Pons (tissue), 1 donor: ENCODE measurements around the gene SPTBN5.

Experiments
- DNase-seq: peaks from one replicate; pipeline ENCODE4 v3.0.0-alpha.2; 2016; ENCODE audit warnings: low spot score

The SPTBN5 gene

GRCh38 chr15:41926185-41927056, 32.6 kb upstream of the SPTBN5 start:
- DNase-seq: no peak

DNA sequence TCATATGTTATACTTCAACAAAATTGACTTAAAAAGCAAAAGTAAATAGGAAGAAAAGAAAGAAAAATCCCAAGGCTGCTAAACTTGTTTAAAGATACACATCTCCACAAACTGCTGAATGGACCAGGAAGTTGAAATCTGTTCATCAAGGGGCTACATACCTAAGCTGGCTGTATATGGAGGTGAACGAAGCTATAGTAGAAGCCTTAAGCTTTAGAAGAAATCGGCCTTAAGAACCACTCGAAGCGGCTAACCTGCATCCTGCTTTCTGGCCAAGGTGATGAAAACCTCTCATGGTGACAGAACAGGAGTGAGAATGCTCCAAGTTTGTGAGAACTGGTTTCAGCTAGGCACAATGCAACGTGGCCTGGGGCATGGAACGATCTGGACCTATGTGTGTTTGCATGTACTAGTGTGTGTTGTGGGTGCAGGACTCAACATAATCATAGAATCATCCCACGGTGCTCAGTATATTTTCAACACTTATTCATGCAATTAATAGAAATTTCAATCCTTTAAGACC, 31.3 kb upstream of the SPTBN5 start:
- no peak for DNase-seq

DNA sequence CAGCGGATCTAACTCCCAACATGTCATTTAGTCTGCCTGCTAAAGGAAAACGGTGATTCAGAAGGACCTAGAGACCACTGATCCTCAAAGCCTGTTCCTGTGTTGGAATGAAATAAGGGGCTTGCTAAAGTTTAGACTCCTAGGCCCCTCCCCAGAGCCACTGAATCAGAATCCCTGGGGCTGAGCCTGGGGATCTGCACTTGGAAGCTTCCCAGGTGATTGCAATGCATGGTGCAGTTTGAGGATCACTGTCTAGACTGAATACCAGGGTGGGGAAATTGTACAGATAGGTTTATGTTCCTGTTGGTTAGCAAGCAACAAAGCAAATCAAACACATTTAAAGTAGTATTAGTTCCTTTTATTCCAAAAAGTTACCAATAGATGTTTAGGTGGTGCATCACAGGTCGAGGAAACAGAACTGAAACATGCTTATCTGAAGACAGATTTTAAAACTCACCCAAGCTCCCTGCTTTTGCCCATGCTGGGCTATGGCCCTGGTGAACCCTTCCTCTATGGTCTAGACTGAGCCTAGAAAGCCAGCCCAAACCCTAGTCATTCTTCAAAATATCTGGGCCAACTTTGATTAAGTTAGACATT, 29.6 kb upstream of the SPTBN5 start:
- DNase-seq: no peak

- DNase-seq: no peak
Observed at GRCh38 chr15:41922353-41922752, 28.5 kb upstream of the SPTBN5 start.

DNA sequence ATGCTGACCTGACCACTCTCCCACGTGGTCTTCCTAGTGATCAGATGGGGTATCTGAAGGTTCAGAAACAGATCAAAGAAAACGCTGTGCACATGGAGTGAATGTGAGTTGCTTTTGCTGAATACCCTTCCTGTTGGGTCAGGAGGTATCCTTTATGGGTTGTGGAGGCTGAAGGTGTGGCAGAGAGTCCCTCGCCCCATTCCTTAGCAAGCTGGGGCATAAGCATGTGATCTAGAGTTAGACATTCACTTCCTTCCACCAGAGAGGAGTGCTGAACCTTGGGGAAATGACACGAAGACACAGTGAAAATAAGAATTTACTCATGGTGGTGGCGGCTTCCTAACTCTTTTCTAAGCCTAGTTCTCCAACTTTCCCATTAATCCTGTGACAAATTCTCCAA, 27.8 kb upstream of the SPTBN5 start:
- no peak for DNase-seq

DNA sequence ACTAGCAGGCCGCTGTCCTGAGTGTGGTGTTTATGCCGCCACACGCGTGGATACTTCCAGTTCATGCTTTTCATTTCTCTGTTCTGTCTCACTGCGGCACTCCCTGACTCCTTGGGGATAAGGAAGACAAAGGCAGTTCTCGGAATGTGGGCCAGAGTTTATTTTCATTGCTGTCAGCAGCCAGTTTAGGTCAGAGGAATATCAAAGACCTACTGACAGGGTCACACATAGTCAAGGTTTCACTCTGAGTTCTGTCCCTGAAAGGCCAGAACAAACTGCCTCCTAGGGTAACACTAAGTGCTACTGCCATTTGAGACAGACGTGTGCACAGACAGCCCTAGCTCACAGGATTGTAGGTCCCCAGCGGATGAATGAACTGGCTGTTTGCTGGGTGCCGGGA, 27.3 kb upstream of the SPTBN5 start:
- DNase-seq: no peak

- DNase-seq: no peak
Observed at GRCh38 chr15:41919954-41920538, 26.2 kb upstream of the SPTBN5 start.

DNA sequence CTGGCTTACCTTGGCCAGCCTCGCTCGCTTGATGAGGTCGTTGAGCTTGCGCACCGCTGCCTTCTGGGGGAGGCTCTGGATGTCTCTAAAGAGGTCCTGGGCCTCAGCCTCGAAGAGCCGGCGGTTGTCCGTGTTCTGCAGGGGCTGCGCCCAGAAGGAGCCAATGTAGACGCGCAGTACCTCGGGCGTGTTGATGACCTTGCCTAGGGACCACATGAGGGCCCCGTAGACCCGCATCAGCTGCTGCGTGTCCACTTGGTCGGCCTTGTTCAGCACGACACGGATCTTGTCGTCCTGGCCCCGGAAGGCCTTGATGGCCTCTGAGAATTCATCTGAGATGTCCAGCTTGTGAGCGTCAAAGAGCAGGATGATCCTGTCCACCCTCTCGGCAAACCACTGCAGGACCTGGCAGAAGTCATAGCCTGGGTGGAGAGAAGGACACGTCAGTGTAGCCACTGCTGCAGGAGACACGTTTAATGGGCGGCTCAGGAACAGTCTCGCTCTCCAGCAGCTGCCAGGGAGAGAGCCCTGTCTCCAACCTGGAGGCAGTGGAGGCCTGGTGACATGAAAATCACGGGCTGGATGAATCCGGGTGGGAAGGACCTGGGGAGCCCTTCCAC, 25.5 kb upstream of the SPTBN5 start:
- DNase-seq: no peak

DNA sequence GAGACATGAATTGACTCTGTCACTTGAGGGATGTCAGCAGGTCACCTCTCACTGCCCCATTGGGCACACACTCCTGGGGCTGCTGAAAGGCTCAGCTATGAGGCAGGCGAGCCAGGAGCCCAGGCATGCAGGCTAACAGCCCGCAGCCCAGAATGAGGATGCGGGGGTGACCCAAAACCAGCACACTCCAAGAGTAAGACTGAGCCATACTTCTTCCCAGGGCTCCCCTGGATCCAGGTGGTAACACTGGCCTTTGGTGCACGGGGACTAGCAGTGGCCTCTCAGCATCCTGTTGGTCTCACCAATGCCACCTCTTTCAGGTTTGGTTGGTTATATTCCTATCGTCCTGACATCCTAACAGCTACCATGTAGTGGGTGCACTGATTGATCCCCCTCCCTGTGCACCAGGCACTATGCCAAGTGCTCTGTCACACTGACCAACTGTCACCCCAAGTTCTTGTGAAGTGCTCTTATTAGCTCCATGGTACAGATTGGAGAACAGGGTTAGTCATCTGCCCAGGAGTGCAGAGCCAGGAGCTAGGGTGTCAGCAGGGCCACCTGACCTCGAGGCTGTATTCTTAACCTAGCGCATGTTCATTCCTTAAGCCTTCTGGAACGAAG, 24.8 kb upstream of the SPTBN5 start:
- no peak for DNase-seq

DNA sequence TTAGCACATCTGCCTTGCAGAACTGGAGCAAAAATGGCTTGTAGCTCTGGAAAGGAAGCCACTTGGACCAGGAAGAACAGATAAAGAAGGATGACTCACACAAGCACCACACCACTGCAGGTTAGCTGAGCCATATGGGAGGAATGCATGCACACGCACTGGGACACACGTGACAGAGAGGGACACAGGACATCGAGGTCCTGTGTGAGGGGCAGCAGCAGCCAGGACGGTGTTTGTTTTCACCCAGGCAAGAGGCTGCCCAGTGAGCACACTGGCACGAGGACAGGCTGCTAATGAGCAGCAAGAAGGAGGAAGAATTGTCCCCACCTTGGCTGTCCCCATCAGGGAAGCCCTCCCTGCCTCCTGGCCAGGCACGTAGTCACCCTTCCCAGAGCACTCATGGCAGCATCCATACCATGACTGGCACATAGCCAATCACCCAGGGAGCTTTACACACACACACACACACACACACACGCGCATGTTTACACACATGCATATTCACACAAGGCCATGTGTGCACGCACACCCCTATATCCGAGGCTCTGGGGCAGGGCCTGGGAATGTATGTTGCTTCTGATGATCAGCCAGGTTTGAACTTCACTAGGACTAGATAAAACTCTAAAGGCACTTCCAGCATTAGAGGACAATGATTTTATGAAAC, 24.0 kb upstream of the SPTBN5 start:
- DNase-seq: no peak

DNA sequence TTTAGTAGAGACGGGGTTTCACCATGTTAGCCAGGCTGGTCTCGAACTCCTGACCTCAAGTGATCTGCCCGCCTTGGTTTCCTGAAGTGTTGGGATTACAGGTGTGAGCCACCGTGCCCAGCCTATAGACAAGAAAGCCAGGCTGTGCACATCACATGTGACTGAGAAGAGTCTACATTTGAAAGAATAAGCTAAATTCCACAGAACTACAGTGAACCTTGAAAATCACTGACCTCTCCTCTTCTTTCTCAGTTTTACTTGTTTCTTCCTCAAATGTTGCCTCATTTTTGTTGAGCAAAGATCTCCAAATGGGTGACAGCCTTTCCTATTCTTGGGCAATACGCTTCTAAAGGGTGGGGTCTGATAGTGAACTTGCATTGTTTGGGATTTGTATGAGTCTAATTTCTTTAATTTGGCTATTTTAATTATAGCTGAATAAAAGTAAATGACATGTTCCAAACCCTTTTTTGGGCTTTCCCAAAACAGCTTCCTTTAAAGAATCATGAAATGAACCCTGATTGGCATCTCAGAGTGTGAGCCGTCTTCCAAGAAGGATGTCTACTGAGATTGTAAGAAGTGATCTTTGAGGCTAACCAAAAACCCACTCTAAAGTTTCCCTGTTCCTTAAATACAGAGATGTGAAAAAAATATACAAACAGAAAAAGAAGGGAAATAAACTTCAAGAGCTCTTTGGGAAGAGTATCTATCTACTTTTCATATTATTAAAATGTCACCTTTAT, 21.6 kb upstream of the SPTBN5 start:
- peak; percentile 40 for DNase-seq

DNA sequence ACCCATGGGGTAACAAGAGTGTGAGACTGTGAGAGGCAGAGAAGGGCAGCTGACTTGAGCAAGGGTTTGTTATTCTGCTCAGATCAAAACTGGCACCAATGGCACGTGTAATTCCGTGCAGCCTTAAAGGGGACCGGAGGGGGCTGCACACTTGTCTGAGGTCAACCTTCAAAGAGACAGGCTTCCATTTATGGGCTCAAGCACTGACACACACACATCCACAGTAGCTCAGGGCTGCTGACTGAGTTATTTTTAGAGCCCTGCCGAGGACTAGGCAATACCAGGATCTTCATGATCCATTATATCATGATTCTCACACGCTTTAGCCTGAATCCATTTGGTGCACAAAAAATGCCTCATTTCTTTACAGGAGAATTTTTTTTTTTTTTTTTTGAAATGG, 20.6 kb upstream of the SPTBN5 start:
- peak; percentile 70 for DNase-seq

GRCh38 chr15:41913256-41913655, 19.4 kb upstream of the SPTBN5 start:
- no peak for DNase-seq

DNA sequence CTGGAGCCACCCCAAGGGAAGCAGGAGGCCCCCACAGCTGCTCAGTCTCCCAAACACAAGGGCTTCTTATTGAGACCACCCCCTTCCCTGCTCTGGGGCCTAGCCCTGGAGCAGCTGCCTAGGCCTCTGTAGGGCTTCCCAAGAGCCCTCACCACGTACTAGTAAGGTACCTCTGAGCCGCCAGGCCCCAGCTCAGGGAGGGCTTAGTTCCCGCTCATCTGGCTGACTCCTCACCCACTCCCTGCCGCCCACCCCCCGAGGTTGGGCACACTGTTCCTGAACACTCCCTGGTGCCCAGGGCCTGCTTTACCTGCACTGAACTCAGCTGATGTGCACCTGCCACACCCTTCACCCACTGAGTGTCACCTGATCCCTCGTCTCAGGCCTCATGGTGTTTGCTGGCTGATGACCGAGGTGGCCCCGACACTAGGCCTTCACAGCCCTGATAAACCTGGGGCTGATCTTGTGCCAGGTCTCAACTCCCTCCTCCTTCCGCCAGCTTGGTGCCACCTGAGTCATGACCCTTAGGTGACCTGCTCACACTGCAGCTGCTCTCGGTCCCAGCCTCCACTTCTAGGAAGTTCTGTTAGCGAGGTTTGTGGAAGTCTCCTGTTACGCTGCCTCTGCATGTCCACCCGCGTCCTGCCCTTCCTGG, 18.0 kb upstream of the SPTBN5 start:
- DNase-seq: no peak

GRCh38 chr15:41908736-41909461, 15.0 kb upstream of the SPTBN5 start:
- no peak for DNase-seq

- DNase-seq: no peak
Observed at GRCh38 chr15:41907141-41907540, 13.3 kb upstream of the SPTBN5 start.

GRCh38 chr15:41906608-41907007, 12.8 kb upstream of the SPTBN5 start:
- DNase-seq: no peak

- DNase-seq: no peak
Observed at GRCh38 chr15:41905036-41905793, 11.4 kb upstream of the SPTBN5 start.

DNA sequence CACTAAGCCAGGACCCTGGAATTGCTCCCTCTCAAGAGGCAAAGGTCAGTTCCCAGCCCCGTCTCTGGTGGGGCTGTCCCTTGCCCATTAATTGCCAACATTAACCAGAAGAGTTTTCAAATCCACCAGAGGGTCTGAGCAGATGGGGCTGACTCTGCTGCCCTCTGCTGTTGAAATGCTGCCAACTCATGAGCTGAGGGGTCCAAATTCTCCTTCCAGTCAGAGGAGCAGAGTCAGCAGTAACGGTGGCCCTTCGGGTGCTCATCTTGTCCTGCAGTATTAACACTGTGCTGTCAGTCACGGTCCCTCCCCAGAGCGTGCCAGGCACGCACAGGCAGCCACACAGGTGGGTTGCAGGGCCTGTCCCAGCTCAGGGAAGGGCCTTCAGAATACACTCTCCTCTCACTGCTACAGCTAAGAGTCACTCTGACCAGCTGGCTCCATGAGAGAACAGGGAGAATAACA, 10.7 kb upstream of the SPTBN5 start:
- DNase-seq: peak; percentile 78
